Natural killer cell (primary cell): ENCODE measurements around the gene KNDC1. TPM values are rescaled to one million over a fixed set of nuclear protein-coding genes. Genes with fewer than 3 reads are reported as not detected.
"Not testable (repeated sequence)": the region's sequence is repeated elsewhere in the genome, so short reads cannot be mapped to it uniquely, and the experiment has no call there.

Experiments used
- ATAC-seq, 3 donors: fragments of 150-1000 bp in 2 of 3; fragments of 200-7000 bp in 1 of 3; cut with Tn5 transposase; 1 replicate in 1 of 3; 2 replicates in 2 of 3; pipeline ENCODE4 v1.10.0; 2021; ENCODE audit warnings: mild to moderate bottlenecking in 2 of 3, moderate library complexity in 2 of 3
- DNase-seq, 2 donors: peaks; one replicate each; pipeline versions ENCODE4 v3.0.0 to v3.0.0-alpha.2; 2013 to 2021; ENCODE audit warnings: mixed read lengths in 1 of 2
- H3K27ac ChIP-seq: one replicate; pipeline ENCODE4 v1.5.1; 2013; ENCODE audit warnings: mild to moderate bottlenecking, low read length
- H3K27me3 ChIP-seq: one replicate; pipeline ENCODE4 v1.6.1; 2013; ENCODE audit warnings: low read length; ENCODE audit not compliant: control insufficient read depth, insufficient read depth
- H3K36me3 ChIP-seq: one replicate; pipeline ENCODE4 v1.6.1; 2013; ENCODE audit warnings: low read length; ENCODE audit not compliant: control insufficient read depth, insufficient read depth
- H3K4me1 ChIP-seq: one replicate; pipeline ENCODE4 v1.6.1; 2013; ENCODE audit warnings: low read length; ENCODE audit not compliant: control insufficient read depth, insufficient read depth
- H3K4me3 ChIP-seq: one replicate; pipeline ENCODE4 v1.5.1; 2013; ENCODE audit warnings: low read length
- H3K9me3 ChIP-seq: one replicate; pipeline ENCODE4 v1.6.1; 2013; ENCODE audit warnings: low read length; ENCODE audit not compliant: control insufficient read depth, insufficient read depth
- H3K27ac Mint-ChIP-seq, 2 donors: one replicate each; pipeline ENCODE4 v1.8.0; 2022; ENCODE audit warnings: mild to moderate bottlenecking in 2 of 2, mixed read lengths in 2 of 2, moderate library complexity in 1 of 2
- H3K27me3 Mint-ChIP-seq, 2 donors: one replicate each; pipeline ENCODE4 v1.8.0; 2022; ENCODE audit warnings: low read depth in 2 of 2, mixed read lengths in 2 of 2
- H3K36me3 Mint-ChIP-seq: one replicate; pipeline ENCODE4 v1.8.0; 2022; ENCODE audit warnings: mixed read lengths
- H3K4me1 Mint-ChIP-seq, 2 donors: one replicate each; pipeline ENCODE4 v1.8.0; 2022; ENCODE audit warnings: mixed read lengths in 2 of 2
- H3K4me3 Mint-ChIP-seq: one replicate; pipeline ENCODE4 v1.8.0; 2022; ENCODE audit warnings: mild to moderate bottlenecking, moderate library complexity, mixed read lengths
- H3K9me3 Mint-ChIP-seq, 2 donors: one replicate each; pipeline ENCODE4 v1.8.0; 2022; ENCODE audit warnings: mixed read lengths in 2 of 2
- CTCF ChIP-seq: fragments of 200-600 bp; IDR thresholded peaks from one replicate; pipeline ENCODE4 v1.8.0; 2022; ENCODE audit warnings: antibody characterized with exemption
- WGBS: methylation state at CpG from one replicate; pipeline ENCODE4 v1.1.7; 2013; ENCODE audit warnings: missing lambda C conversion rate; ENCODE audit not compliant: insufficient coverage; 5-methylcytosine and 5-hydroxymethylcytosine counted together
- intact Hi-C: fragments of 100-400 bp; cut with micrococcal nuclease; formaldehyde crosslinking; loops from one replicate; pipeline ENCODE4 v1.14.2; 2022
- total RNA-seq, 4 donors: library from RNA; stranded (reverse); fragments of 120-200 nt in 1 of 4; gene quantifications; one replicate each; pipeline versions ENCODE4 v1.2.3 to v1.2.4, GENCODE V29; 2013 to 2022

KNDC1 gene
- total RNA-seq, 3 donors from 2014 or later (not counting 1 experiment from before 2014, with no cell fraction given), result 2.1 to 5.9 TPM; not detected in 1

- ATAC-seq (peak; percentile 52 to 81 (median 69)), DNase-seq (peak; percentile 67 to 87)
- Mint-ChIP-seq H3K36me3 (no peaks in the 10 kb centered on the region), H3K27ac (peak overlapping the region; percentile 46 to 65), H3K4me1 (peaks cover 23 to 77% of the 10 kb centered on the region in 2 donors), H3K4me3 (peak overlapping the region; percentile 69), H3K27me3 (peaks cover 0 to 2% of the 10 kb centered on the region in 2 donors), H3K9me3 (no peaks in the 10 kb centered on the region)
- peak overlapping the region; percentile 39 for H3K4me3 ChIP-seq
- under 1% methylated on average over 78 of the region's 79 CpGs for WGBS
- no peaks in the 10 kb centered on the region for H3K9me3 ChIP-seq
- intact Hi-C loops, result no loop called here
- peak overlapping the region; percentile 85 for H3K27ac ChIP-seq
- TF ChIP-seq CTCF, result no peak
- peaks cover 83% of the 10 kb centered on the region for H3K4me1 ChIP-seq
- peaks cover 26% of the 10 kb centered on the region for H3K36me3 ChIP-seq
- no peaks in the 10 kb centered on the region for H3K27me3 ChIP-seq
Measured at GRCh38 chr10:133261726-133262325, 101.8 kb downstream of the KNDC1 start.

- H3K4me3 ChIP-seq, result no peak overlapping the region
- Mint-ChIP-seq H3K27ac (peak overlapping the region in 1 of 2 donors; percentile 46), H3K4me1 (peaks cover 17 to 72% of the 10 kb centered on the region in 2 donors), H3K4me3 (peak overlapping the region; percentile 69), H3K27me3 (no peaks in the 10 kb centered on the region), H3K36me3 (no peaks in the 10 kb centered on the region), H3K9me3 (no peaks in the 10 kb centered on the region)
- peak overlapping the region; percentile 62 for H3K27ac ChIP-seq
- ATAC-seq (no peak), DNase-seq (peak in 1 of 2 donors; percentile 28)
- H3K4me1 ChIP-seq, result peaks cover 74% of the 10 kb centered on the region
- 91% methylated on average over 14 of the region's 14 CpGs for WGBS
- TF ChIP-seq CTCF, result no peak
- no peaks in the 10 kb centered on the region for H3K9me3 ChIP-seq
- peaks cover 33% of the 10 kb centered on the region for H3K36me3 ChIP-seq
- no peaks in the 10 kb centered on the region for H3K27me3 ChIP-seq
- intact Hi-C loops, result no loop called here
Measured at GRCh38 chr10:133262696-133263095, 102.7 kb downstream of the KNDC1 start.

DNA sequence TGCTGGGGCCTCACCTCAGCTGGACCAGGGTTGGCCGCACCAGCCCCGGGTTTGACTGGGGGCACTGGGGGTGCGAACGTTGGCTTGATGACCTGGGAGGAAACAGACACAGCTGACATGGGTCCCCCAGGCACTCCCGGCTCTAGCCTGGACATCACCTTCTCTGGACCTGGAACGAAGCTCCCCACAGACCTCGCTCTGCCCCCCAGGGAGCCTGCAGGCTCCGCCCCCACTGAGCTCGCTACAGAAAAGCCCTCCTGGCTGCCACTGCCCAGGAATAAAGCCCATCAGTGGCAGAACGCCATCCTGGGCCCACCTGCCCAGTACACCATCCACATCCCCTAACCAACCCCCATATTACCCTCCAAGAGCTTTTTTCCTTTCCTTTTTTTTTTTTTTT is 103.7 kb downstream of the KNDC1 start:
- H3K27ac ChIP-seq, result no peak overlapping the region
- peaks cover 64% of the 10 kb centered on the region for H3K4me1 ChIP-seq
- Mint-ChIP-seq H3K4me1 (peaks cover 16 to 64% of the 10 kb centered on the region in 2 donors), H3K27me3 (no peaks in the 10 kb centered on the region), H3K9me3 (no peaks in the 10 kb centered on the region), H3K36me3 (no peaks in the 10 kb centered on the region), H3K4me3 (peak overlapping the region; percentile 37), H3K27ac (peak overlapping the region; percentile 54 to 61)
- peaks cover 43% of the 10 kb centered on the region for H3K36me3 ChIP-seq
- no peaks in the 10 kb centered on the region for H3K9me3 ChIP-seq
- no peak for DNase-seq
- no peak for ATAC-seq
- TF ChIP-seq CTCF, result no peak
- WGBS, result 95% methylated on average over 10 of the region's 10 CpGs
- intact Hi-C loops, result no loop called here
- H3K27me3 ChIP-seq, result no peaks in the 10 kb centered on the region
- H3K4me3 ChIP-seq, result no peak overlapping the region

DNA sequence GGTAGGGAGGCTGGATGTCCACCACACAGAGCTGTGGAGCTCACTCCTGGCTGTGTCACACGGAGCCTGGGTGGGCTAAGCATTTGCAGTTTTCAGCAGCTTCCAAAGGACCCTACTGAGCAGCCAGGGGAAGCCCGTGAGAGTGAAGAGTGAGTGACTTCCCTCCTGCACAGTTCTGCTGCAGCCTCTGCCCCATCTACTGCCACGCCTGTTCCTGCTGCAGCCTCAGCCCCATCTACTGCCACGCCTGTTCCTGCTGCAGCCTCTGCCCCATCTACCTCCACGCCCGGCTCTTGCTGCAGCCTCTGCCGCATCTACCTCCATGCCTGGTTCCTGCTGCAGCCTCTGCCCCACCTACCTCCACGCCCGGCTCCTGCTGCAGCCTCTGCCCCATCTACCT is 104.4 kb downstream of the KNDC1 start:
- DNase-seq, result peak in 1 of 2 donors; percentile 75
- TF ChIP-seq CTCF, result no peak
- peak overlapping the region; percentile 54 to 61 for H3K27ac Mint-ChIP-seq
- H3K4me3 Mint-ChIP-seq, result peak overlapping the region; percentile 49
- H3K27me3 ChIP-seq, result no peaks in the 10 kb centered on the region
- intact Hi-C loops, result no loop called here
- no peaks in the 10 kb centered on the region for H3K36me3 Mint-ChIP-seq
- H3K4me1 Mint-ChIP-seq, result peaks cover 10 to 56% of the 10 kb centered on the region in 2 donors
- H3K4me3 ChIP-seq, result no peak overlapping the region
- H3K4me1 ChIP-seq, result peaks cover 57% of the 10 kb centered on the region
- H3K27me3 Mint-ChIP-seq, result no peaks in the 10 kb centered on the region
- no peaks in the 10 kb centered on the region for H3K9me3 Mint-ChIP-seq
- H3K27ac ChIP-seq, result no peak overlapping the region
- H3K36me3 ChIP-seq, result peaks cover 51% of the 10 kb centered on the region
- H3K9me3 ChIP-seq, result no peaks in the 10 kb centered on the region
- 34% methylated on average over 9 of the region's 9 CpGs for WGBS
- no peak for ATAC-seq

- intact Hi-C loops, DNase-seq, H3K27ac ChIP-seq, H3K9me3 ChIP-seq, H3K9me3 Mint-ChIP-seq, H3K4me3 ChIP-seq, H3K36me3 Mint-ChIP-seq, H3K27me3 Mint-ChIP-seq, H3K27me3 ChIP-seq, ATAC-seq: not testable (repeated sequence)
- Histone ChIP-seq H3K4me1 (peaks cover 53% of the 10 kb centered on the region), H3K36me3 (peaks cover 57% of the 10 kb centered on the region)
- Mint-ChIP-seq H3K4me3 (peak overlapping the region; percentile 69), H3K4me1 (peaks cover 4 to 50% of the 10 kb centered on the region in 2 donors), H3K27ac (peak overlapping the region in 1 of 2 donors; percentile 41)
- WGBS, result 68% methylated on average over 10 of the region's 10 CpGs
Measured at GRCh38 chr10:133265052-133265451, 105.0 kb downstream of the KNDC1 start.
